GM18520 (cell line): ENCODE data around the gene SPATS2L.
"Not testable (repeated sequence)": the region's sequence is repeated elsewhere in the genome, so short reads cannot be mapped to it uniquely, and the experiment has no call there.

Experiments
- ATAC-seq: cut with Tn5 transposase; IDR thresholded peaks from one replicate; pipeline ENCODE4 v1.9.1; 2021; ENCODE audit not compliant: unreplicated experiment

The SPATS2L gene

DNA sequence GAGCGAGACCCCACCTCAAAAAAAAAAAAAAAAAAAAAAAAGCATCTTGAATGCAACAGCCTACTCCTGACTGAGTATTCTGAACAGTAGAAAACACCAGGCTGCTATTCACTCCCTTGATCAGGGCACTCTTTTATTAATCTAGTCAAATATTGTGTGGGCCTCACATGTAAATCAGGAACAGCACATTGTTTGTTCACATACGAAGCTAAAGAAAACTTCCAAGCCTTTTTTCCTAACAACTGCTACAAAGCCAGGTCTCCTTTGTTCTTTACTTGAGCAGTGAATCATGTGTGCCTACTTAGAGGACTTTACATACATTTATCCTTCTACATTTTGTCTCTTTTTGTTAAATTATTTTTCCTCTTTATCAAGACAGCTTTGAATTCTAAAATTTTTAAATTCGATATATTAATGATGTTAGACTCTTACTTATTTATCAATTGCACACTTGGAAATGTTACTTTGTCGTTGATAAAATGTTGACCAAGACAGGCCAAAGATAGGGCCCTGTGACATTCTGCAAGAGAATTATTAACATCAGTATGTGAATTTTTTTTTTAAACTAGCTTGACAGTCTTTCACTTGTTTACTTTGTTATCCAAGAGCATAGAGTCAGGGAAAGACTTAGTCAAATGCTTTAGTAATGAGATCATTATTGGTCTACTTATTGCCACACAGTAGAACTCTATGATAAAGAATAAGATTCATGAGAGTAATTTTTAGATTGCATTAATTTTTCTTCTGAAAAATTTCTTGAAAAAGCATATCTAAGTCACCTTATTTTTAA is 13.2 kb downstream of the SPATS2L start:
- ATAC-seq, result no peak

GRCh38 chr2:200320344-200320743 is 13.9 kb downstream of the SPATS2L start:
- ATAC-seq, result no peak

- no peak for ATAC-seq
Measured at GRCh38 chr2:200320991-200321390, 14.5 kb downstream of the SPATS2L start.

GRCh38 chr2:200321780-200322534 is 15.5 kb downstream of the SPATS2L start:
- ATAC-seq, result no peak

DNA sequence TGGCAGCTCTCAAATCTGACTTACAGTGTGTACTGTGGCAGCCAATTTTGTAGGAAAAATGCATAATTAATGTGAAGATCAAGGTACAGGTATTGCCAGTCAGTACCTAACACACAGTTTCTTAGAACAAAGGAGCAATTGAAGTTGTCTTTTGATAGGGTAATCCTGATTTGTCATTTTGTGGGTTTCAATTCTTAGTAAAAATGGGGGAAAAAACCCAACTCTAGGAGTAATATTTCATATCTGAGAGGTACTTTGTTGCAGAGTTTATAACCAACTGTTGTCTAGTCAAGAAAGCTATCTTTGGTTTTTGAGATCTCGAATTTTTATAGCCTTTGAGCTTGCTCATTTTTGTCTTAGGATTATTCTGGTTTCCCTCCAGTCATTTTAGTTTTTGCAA is 16.1 kb downstream of the SPATS2L start:
- no peak for ATAC-seq

GRCh38 chr2:200324362-200324761 is 17.9 kb downstream of the SPATS2L start:
- no peak for ATAC-seq

- ATAC-seq, result no peak
Measured at GRCh38 chr2:200329384-200329783, 22.9 kb downstream of the SPATS2L start.

DNA sequence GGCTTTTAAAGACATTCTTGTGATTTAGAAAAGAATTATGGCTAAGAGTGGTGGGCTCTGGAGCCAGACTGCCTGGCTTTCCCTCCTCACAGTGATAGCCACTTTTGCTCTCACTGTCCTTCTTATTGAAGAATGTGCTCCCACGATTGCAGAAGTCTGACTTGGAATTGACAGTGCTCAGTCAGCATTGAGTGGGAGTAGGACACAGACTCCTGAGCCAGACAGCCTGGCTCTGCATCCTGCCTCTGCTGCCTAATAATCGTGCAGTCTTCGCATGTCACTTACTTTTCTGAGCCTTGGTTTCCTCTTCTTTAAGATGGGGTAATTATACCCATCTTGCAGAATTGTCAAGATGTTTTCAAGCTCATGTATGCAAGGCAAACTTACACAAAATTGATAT is 23.3 kb downstream of the SPATS2L start:
- ATAC-seq, result no peak

GRCh38 chr2:200330351-200331060 is 24.0 kb downstream of the SPATS2L start:
- ATAC-seq, result no peak

- ATAC-seq, result no peak
Measured at GRCh38 chr2:200331061-200331400, 24.5 kb downstream of the SPATS2L start.

GRCh38 chr2:200335657-200336056 is 29.2 kb downstream of the SPATS2L start:
- no peak for ATAC-seq

DNA sequence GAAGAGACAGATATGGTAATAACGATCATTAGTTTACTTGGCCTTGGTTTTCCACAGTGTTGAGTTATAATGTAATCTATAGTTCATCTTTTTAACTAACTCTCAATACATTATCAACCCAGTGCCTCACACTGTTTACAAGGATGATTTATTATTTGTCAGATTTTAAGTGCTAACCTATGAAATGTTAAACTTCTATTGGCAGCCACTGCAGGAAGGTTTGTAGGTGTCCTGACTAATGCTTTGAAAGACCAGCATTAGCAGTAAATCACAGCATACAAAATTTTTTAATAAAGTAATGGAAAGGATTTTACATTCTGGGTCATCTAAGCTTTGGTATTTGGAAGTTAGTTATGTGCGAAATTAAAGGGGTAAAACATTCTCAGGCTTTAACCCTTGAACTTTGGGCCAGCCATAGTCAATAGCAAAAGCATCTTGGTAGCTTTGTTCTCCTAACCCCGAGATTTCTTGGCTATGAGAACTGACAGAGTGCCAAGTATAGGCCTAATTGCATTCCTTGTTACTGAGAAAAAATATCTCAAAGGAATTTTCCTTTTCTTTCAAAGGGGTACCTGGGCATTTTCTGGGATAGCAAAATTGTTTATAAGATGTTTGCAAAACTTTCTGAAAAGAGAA is 30.6 kb downstream of the SPATS2L start:
- ATAC-seq, result no peak

GRCh38 chr2:200337621-200338020 is 31.1 kb downstream of the SPATS2L start:
- ATAC-seq, result no peak

- ATAC-seq, result no peak
Measured at GRCh38 chr2:200338692-200339091, 32.2 kb downstream of the SPATS2L start.

GRCh38 chr2:200340508-200341224 is 34.2 kb downstream of the SPATS2L start:
- no peak for ATAC-seq

DNA sequence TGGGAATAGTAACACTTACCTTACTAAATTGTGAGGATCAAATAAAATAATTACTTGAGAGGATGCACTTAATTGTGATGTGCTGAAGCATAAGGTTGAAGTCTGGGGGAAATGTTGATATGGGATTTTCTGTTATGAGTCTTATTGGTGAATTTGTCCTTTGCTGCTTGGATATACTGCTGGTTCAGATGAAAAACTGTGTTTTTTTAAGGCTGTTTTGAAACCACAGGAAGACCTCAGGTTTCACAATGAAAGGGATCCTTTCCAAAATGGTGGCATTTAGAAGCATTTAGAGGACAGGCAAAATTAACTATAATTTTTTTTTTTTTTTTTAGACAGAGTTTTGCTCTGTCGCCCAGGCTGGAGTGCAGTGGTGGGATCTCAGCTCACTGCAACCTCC is 34.9 kb downstream of the SPATS2L start:
- no peak for ATAC-seq

GRCh38 chr2:200342235-200342634 is 35.7 kb downstream of the SPATS2L start:
- ATAC-seq, result no peak

DNA sequence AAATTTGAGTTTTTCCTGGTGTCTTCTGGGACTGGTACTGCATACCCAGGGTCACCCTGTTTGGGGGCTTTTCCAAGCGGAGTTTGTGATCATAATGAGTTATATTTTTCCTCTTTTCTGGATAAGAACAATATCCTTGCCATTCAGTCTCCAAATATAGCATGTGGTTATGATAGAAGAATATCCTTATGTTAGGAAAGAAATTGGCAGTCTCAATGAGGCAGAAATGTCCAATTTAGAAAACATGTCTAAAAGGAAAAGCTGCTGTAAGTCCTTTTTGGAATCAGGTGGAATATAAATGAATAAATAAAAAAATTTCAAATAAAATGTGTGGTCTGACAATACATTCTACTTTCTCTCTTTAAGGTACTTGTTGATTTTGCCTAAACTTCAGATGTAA is 36.2 kb downstream of the SPATS2L start:
- ATAC-seq, result no peak

- ATAC-seq, result not testable (repeated sequence)
Measured at GRCh38 chr2:200344202-200344601, 37.7 kb downstream of the SPATS2L start.

DNA sequence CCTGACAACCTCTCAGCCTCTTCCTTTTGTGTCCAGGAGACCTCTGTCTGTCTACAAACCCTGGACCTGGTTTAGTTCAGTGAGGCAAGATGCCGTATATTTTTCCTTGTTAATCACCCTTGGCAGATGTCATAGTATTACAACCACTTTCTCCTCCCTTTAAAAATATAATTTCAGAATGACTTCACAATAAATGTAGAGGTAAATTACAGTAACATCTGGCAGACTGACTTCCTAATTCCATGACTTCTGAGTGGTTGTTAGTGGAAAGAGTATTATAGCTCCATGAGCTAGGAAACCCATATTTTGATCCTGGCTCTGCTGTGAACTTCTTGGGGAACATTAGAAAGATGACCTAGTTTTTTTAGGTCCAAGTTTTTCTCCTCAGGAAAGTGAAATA is 39.5 kb downstream of the SPATS2L start:
- no peak for ATAC-seq

- no peak for ATAC-seq
Measured at GRCh38 chr2:200347301-200347700, 40.8 kb downstream of the SPATS2L start.
